Activated CD4-positive, alpha-beta T cell treated with anti-CD3 and anti-CD28 coated beads, Interleukin-2, Interleukin-6, amounts not matched to agents 100 ng/mL and 50 ng/mL, durations not matched to agents 16 hours and 8 hours (primary cell): ENCODE data around the gene YBX2.
A peak's percentile ranks its signal among the peaks of the same experiment; 100 is the strongest.

ENCODE experiments used
- DNase-seq: peaks from one replicate; pipeline ENCODE4 v3.0.0-alpha.2; 2020

The YBX2 gene

DNA sequence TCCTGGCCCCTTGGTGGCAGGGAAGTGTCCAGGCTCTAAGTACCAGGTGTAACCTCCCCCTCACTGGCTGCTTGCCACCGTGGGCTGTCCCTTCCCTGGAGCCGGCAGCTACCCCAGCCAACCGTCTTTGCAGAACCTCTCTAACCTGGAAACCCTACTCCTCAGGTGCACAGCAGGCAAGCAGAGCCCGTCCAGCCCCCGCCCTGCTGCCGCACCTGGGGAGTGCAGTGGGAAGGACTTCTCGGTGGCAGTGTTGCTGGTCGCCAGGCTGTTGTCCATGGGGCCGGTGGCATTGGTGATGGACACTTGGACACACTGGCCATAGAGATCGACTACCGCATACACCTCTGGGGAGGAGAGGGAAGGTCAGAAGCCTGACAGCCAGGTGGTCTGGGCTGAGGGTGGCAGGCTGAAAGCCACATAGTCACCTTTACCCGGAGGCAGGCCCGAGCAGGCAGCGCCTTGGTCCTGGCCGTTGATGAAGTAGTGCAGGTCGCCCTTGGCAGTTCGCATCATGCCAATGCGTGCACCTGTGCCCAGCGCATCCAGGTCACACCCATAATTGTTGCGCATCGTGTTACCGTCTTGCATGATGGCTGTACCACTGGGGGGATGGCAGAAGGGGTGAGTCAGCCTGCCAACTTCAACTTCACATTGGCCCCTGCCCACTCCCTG is 28.2 kb upstream of the YBX2 start:
- no peak for DNase-seq

DNA sequence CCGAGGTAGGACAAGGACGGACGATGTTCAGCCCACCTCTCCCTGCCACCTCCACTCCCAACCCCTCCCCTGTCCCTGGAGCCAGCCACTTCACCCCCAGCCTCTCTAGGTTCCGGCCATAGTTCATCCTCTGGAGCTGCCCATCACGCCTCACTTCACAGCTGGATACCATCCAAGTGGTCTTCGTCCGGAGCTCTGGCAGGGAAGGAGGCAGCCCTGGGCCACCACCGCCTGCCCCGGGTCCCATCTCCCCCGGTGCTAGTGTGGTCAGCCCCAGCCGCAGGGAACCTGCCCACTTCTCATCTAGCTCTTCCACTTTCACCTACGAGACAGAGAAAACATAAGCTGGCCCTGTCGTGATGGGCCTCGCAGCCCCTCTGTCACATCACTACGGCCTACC is 27.0 kb upstream of the YBX2 start:
- no peak for DNase-seq

GRCh38 chr17:7318121-7318860 is 23.9 kb upstream of the YBX2 start:
- no peak for DNase-seq

DNA sequence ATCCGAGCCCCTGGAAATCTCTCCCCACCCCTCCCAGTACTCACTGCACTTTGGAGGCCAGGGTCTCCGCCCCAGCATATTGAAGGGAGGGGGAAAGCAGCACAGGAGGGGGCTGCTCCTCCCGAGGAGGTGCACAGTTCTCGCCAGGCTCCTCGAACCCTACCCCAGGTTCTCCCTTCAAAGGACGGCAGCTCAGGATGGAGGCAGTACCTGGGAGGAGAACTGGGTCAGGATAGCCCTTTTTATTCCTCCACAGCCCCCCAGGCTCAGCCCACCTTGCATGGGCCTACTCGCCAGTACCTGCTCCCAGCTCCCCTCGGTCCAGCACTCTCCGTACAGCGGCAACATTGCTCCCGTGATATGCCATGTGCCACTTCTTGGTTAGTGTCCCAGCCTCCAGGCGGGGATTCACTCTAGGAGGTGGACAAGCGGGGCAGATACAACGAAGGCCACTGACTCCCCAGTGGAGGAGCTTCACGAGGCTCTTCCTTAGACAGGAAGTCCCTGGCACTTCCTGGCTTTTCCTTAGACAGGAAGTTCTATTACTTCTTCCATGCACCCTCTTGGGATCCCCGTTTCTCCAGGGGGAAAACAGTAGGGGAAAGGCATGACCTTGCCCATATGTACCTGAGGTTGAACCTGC is 22.8 kb upstream of the YBX2 start:
- no peak for DNase-seq

GRCh38 chr17:7315570-7316235 is 21.3 kb upstream of the YBX2 start:
- DNase-seq, result no peak

GRCh38 chr17:7314719-7315569 is 20.5 kb upstream of the YBX2 start, which contains the start of gene GPS2:
TSS of gene GPS2 (minus strand) at chr17:7315360. CDS start at chr17:7315052, 308 bp downstream.
- peak; percentile 95 for DNase-seq

DNA sequence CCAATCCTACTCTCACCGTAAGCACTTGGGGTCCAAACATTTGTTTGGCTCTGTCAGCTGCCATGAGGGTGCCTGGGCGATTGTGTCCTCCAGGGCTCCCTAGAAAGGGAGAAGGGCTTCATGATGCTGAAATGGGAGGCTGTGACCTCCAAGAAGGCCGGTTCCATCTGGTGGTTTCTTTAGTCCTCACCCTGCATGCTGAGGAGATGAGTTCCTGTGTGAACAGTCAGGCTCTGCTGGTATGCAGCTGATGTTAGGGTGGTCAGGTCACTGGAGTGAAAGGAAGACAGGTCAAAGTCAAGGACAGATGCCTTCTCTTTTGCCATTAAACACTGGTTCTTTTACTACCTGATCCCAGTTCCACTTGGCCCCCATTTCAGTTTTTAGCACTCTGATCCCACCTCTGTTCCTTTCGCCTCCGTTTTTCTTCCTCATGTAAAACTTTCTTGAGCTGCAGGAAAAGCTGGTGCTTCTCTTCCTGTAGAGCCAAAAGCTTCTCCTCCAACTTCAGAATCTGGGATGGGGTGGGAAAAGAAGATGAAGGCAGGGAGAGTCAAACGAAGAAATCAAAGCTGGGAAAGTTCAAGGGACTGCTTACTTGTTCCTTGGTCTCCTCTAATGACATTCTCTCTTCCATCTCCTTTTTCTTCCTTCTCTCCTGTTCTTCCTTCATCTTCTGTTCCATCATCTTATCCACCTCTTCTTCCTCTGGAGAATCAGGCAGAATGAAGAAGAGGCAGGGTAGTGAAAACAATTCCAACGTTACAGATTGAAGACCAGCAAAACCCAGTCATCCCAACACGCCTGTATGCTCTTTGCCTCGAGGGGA is 19.7 kb upstream of the YBX2 start:
- peak; percentile 39 for DNase-seq

- peak; percentile 39 for DNase-seq
These were observed 18.9 kb upstream of the YBX2 start for GRCh38 chr17:7313088-7313889.

DNA sequence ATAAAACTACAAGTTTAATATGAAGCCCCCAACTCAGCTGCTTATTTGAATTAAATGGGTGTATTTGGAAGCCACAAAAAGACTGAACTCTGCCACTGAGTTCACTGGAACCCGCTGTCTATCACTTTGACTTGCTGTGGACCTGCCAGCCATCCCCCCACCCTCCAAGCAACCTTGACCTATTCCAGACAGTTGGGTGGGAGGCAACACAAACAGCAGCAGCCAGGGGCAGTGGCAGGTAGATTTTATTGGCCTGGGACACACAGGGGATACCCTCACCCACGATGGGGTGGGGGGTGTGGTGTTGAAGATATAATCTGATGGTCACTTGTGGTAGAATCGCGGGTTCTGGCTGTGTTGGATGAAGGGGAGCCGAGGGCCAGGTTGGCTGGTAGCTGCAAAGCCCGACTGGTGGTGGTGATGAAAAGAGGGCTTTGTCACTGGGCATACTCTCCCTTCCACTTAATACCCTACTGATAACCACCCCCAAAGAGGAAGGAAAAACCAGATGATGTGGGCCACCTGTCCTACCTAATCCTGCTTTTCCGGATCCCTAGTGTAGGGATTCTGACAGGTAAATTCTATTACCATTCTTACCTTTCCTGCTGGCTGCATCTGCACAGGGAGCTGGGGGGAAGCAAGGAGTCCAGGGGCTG is 18.1 kb upstream of the YBX2 start:
- DNase-seq, result no peak

DNA sequence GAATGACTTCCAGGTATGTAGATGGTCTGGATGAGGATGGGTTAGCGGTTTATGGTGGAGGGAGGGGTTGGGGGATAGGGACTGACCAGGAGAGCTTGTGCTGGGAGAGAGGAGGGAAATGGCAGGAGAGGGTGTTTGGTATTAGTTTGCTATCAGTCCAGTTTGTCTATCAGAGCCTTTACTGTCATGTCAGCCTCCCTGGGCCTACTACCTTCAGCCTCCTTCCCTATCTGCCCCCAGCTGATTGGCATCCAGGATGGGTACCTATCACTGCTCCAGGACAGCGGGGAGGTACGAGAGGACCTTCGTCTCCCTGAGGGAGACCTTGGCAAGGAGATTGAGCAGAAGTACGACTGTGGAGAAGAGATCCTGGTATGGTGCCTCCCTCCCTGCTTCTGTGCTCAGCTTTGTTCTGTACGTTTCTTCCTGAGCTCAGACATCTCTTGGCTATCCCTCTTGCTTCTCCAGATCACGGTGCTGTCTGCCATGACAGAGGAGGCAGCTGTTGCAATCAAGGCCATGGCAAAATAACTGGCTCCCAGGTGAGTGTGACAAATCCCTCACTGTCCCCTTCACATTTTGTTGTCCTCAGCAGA is 16.8 kb upstream of the YBX2 start:
- DNase-seq, result no peak

- no peak for DNase-seq
These were observed 15.2 kb upstream of the YBX2 start for GRCh38 chr17:7309628-7310027.

DNA sequence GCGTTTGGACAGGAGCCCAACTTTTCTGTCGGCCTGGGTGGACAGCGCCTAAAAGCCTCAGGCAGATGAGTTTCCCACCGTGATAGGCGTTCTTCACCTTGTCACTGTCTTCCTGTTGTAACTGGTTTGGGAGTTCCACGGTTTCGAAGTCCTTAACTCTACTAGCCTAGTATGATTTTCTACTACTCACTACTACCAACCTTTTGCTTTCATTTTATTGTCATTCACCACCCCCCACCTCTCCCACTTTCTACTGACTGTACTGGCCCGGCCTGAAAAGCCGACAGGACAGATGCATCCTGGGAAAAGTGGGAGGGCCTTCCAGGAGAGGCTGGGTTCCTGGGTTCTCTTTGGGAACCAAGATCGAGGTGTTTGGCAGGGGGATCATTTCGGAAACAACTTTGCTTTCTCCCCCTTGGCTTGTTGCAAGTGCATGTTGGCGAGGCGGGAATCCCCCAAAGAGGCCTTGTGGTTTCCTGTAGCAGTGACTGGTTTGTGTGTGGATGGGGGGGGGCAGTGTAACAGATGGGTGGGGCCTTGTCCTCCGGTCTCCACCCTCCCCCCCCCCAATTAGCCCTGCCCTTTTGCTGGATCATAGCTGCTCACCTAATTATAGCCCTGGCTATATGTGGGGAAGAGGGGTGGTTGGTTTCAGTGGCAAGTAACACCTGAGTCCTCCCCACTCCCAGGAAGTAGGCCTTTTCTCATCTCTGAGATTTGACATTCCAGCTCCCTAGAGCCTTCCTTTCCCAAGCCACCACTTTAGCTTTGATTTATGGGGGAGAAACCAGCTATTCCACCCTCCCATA is 14.4 kb upstream of the YBX2 start:
- peak; percentile 87 for DNase-seq

- DNase-seq, result peak; percentile 62
These were observed 13.5 kb upstream of the YBX2 start for GRCh38 chr17:7307686-7308624.

GRCh38 chr17:7306911-7307685 is 12.7 kb upstream of the YBX2 start, which contains the start of gene EIF5A:
TSS of gene EIF5A (plus strand) at chr17:7307628. CDS start at chr17:7309636, 2,008 bp downstream.
- peak; percentile 100 for DNase-seq

DNA sequence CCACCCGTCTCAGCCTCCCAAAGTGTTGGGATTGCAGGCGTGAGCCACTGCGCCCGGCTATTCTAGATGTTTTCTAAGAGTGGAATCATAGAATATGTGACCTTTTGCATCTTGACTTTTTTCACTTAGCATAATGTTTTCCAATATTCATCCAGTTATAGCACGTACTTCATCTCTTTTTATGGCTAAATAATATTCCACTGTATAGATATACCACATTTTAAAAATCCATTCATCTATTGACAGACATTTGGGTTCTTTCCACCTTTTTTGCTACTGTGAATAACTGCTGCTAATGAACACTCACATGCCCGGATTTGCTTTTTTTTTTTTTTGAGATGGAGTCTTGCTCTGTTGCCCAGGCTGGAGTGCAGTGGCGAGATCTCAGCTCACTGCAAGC is 9.7 kb upstream of the YBX2 start:
- DNase-seq, result no peak

DNA sequence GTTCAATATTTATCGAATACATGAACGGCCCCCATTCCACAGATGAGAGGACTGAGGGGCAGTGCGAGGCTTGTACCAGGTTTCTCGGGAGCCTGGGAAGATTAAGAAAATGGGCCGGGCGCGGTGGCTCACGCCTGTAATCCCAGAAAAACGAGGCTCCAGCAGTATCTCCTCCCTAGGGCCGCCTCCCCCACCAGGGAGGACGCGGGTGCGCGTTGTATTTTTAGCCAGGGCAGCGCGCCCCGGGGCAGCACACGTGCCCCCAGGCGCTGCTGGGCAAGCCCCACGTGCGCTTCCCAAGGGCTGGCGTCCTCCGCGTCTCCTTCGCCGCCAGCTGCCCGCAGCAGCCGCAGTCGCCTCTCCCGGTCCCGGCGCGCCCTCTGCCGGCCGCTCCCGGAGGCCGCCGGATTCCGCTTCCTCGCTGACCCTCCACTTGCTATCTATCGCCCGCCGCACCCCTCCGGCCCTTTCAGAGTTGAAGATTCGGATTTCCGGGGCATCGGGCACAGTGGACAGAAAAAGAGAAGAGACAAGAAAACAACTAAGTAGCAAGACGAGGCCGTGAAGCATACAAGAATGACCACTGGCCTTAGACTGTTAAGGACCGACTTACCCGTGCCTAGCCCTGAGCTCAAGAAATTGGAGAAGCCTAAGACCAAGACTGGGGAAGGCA is 1.9 kb upstream of the YBX2 start:
- peak; percentile 81 for DNase-seq
